Naive thymus-derived CD4-positive, alpha-beta T cell (primary cell): ENCODE data around the gene IL18BP. TPM values are rescaled to one million over a fixed set of nuclear protein-coding genes. Genes with fewer than 3 reads are reported as not detected.
A peak's percentile ranks its signal among the peaks of the same experiment; 100 is the strongest.

Experiments used
- ATAC-seq: fragments of 150-1000 bp; cut with Tn5 transposase; 2 replicates; pipeline ENCODE4 v1.10.0; 2021; ENCODE audit warnings: mild to moderate bottlenecking, moderate library complexity
- CTCF ChIA-PET: fragments of 350-600 bp; sonication (Branson Sonifier 250); formaldehyde crosslinking; loops from one replicate; lab custom pipeline; 2021; ENCODE audit warnings: antibody characterized with exemption; lab: Charles Lee
- POLR2A ChIA-PET: fragments of 350-600 bp; sonication (Branson Sonifier 250); formaldehyde crosslinking; loops from one replicate; lab custom pipeline; 2021; ENCODE audit warnings: antibody characterized with exemption, inconsistent platforms; lab: Charles Lee
- DNase-seq, 9 donors: peaks; one replicate each; pipeline versions ENCODE4 v3.0.0 to v3.0.0-alpha.2; 2020 to 2022; ENCODE audit warnings: mixed read lengths in 1 of 9
- H3K27ac ChIP-seq: one replicate; pipeline ENCODE4 v1.7.0; 2013; ENCODE audit warnings: mild to moderate bottlenecking, low read depth, low read length, moderate library complexity
- H3K27me3 ChIP-seq, 2 donors: one replicate each; pipeline ENCODE4 v1.7.0; 2013; ENCODE audit warnings: low read length in 2 of 2, mild to moderate bottlenecking in 2 of 2, moderate library complexity in 2 of 2; ENCODE audit not compliant: control insufficient read depth in 2 of 2, insufficient read depth in 2 of 2
- H3K36me3 ChIP-seq, 3 experiments: 1 replicate in 2 of 3; 2 replicates in 1 of 3; pipeline ENCODE4 v1.7.0; 2013; ENCODE audit warnings: low read length in 3 of 3, mild to moderate bottlenecking in 3 of 3, moderate library complexity in 1 of 3; ENCODE audit not compliant: insufficient read depth in 3 of 3, control insufficient read depth in 2 of 3
- H3K4me1 ChIP-seq, 2 donors: one replicate each; pipeline ENCODE4 v1.7.0; 2013; ENCODE audit warnings: low read length in 2 of 2, mild to moderate bottlenecking in 2 of 2, moderate library complexity in 1 of 2; ENCODE audit not compliant: control insufficient read depth in 2 of 2, insufficient read depth in 2 of 2
- H3K4me3 ChIP-seq: 2 replicates; pipeline ENCODE4 v1.7.0; 2013; ENCODE audit warnings: mild to moderate bottlenecking, low read length
- H3K9me3 ChIP-seq, 3 experiments: 1 replicate in 2 of 3; 2 replicates in 1 of 3; pipeline ENCODE4 v1.7.0; 2013; ENCODE audit warnings: low read length in 3 of 3; ENCODE audit not compliant: control insufficient read depth in 2 of 3
- H3K27ac Mint-ChIP-seq, 9 donors: one replicate each; pipeline ENCODE4 v1.8.0; 2020 to 2022; ENCODE audit warnings: mixed read lengths in 9 of 9, mild to moderate bottlenecking in 8 of 9, moderate library complexity in 5 of 9, inconsistent platforms in 2 of 9
- H3K27me3 Mint-ChIP-seq, 5 donors: one replicate each; pipeline ENCODE4 v1.8.0; 2021 to 2022; ENCODE audit warnings: mixed read lengths in 5 of 5, mild to moderate bottlenecking in 1 of 5
- H3K36me3 Mint-ChIP-seq, 5 donors: one replicate each; pipeline ENCODE4 v1.8.0; 2020 to 2022; ENCODE audit warnings: mixed read lengths in 5 of 5, mild to moderate bottlenecking in 3 of 5, inconsistent platforms in 1 of 5
- H3K4me1 Mint-ChIP-seq, 7 donors: one replicate each; pipeline ENCODE4 v1.8.0; 2020 to 2022; ENCODE audit warnings: mixed read lengths in 7 of 7, mild to moderate bottlenecking in 3 of 7, inconsistent platforms in 1 of 7
- H3K4me3 Mint-ChIP-seq, 10 donors: one replicate each; pipeline ENCODE4 v1.8.0; 2020 to 2022; ENCODE audit warnings: mild to moderate bottlenecking in 10 of 10, mixed read lengths in 10 of 10, moderate library complexity in 6 of 10, inconsistent platforms in 2 of 10
- H3K9me3 Mint-ChIP-seq, 11 donors: one replicate each; pipeline ENCODE4 v1.8.0; 2020 to 2022; ENCODE audit warnings: mixed read lengths in 11 of 11, mild to moderate bottlenecking in 4 of 11, inconsistent platforms in 1 of 11, moderate library complexity in 1 of 11
- intact Hi-C, 2 donors: fragments of 100-400 bp; cut with micrococcal nuclease; formaldehyde crosslinking; loops; one replicate each; pipeline ENCODE4 v1.15.1; 2023
- polyA plus RNA-seq, 2 donors: library from polyadenylated mRNA; unstranded; fragments of 300-500 nt; fragmentation: Illumina TruSeq; gene quantifications; one replicate each; pipeline ENCODE4 v1.2.3, GENCODE V29; 2021
- total RNA-seq, 6 experiments: library from RNA in 5 of 6; stranded (reverse) in 5 of 6; gene quantifications; 1 replicate in 5 of 6; 2 replicates in 1 of 6; pipeline ENCODE4 v1.2.3 and lab custom pipeline; 2021 to 2026

Gene IL18BP
- total and polyA plus RNA-seq, 7 experiments from 2014 or later = 14.4 to 30.2 (median 22.3) TPM

DNA sequence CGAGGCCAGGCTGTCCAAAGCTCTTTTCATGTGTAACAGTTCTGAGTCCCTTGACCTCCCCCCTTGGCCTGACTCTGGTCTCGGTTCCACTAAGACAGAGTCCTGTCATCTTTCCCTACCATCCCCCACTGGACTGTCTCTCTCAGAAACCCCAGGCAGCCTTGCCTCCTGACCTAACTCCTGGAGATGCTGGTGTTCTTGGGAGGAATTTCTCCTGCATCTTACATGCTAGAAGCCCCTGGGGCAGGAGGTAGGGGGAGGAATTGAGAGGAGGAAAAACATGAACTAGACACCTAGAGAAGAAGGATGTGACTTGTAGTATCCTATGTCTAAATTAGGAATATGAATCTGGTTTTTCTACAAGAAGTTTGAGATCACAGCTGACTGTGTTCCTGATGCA is 648 bp upstream of the IL18BP start:
- DNase-seq (no peak), ATAC-seq (no peak)
- Histone ChIP-seq H3K4me1 (peaks cover 14 to 19% of the 10 kb centered on the region in 2 donors), H3K36me3 (peaks cover 0 to 29% (median 0%) of the 10 kb centered on the region in 3 experiments), H3K4me3 (no peak overlapping the region), H3K9me3 (no peaks in the 10 kb centered on the region), H3K27me3 (no peaks in the 10 kb centered on the region), H3K27ac (peak overlapping the region; percentile 64)
- H3K36me3 Mint-ChIP-seq = peaks cover 3 to 19% (median 13%) of the 10 kb centered on the region in 5 donors
- H3K27me3 Mint-ChIP-seq = no peaks in the 10 kb centered on the region
- H3K9me3 Mint-ChIP-seq = no peaks in the 10 kb centered on the region
- intact Hi-C loops = no loop called here
- H3K27ac Mint-ChIP-seq = peak overlapping the region; percentile 93 to 99 (median 97)
- peaks cover 25 to 40% (median 36%) of the 10 kb centered on the region in 7 donors for H3K4me1 Mint-ChIP-seq
- POLR2A ChIA-PET = interaction anchor here (0.7 to 2.0 kb wide), 4 partner anchors 9 to 42 kb away, joined by 3 to 11 read pairs (median 6); no protein-coding TSS in a partner anchor
- CTCF ChIA-PET = interaction anchor here (0.6 to 1.5 kb wide), 5 partner anchors 17 to 278 kb away, joined by 3 to 7 read pairs (median 3); no protein-coding TSS in a partner anchor
- peak overlapping the region; percentile 88 to 99 (median 91) for H3K4me3 Mint-ChIP-seq

GRCh38 chr11:71999362-71999761 is 653 bp downstream of the IL18BP start:
- ChIA-PET POLR2A (interaction anchor here (0.6 to 2.0 kb wide), 5 partner anchors 9 to 40 kb away, joined by 3 to 11 read pairs (median 6); no protein-coding TSS in a partner anchor), CTCF (interaction anchor here (1.0 kb wide), 1 partner anchor 99 kb away, joined by 3 read pairs; no protein-coding TSS in a partner anchor)
- H3K4me1 Mint-ChIP-seq = peaks cover 22 to 40% (median 36%) of the 10 kb centered on the region in 7 donors
- H3K9me3 Mint-ChIP-seq = no peaks in the 10 kb centered on the region
- H3K4me3 Mint-ChIP-seq = peak overlapping the region; percentile 88 to 99 (median 91)
- H3K36me3 Mint-ChIP-seq = peaks cover 0 to 21% (median 9%) of the 10 kb centered on the region in 5 donors
- DNase-seq (no peak), ATAC-seq (no peak)
- Histone ChIP-seq H3K36me3 (peaks cover 0 to 42% (median 2%) of the 10 kb centered on the region in 3 experiments), H3K9me3 (no peaks in the 10 kb centered on the region), H3K4me1 (peaks cover 14 to 19% of the 10 kb centered on the region in 2 donors), H3K27ac (peak overlapping the region; percentile 64), H3K27me3 (no peaks in the 10 kb centered on the region), H3K4me3 (peak overlapping the region; percentile 68)
- H3K27me3 Mint-ChIP-seq = no peaks in the 10 kb centered on the region
- H3K27ac Mint-ChIP-seq = peak overlapping the region; percentile 93 to 99 (median 97)
- intact Hi-C loops = no loop called here

GRCh38 chr11:71999798-72000197 is 1.1 kb downstream of the IL18BP start:
- intact Hi-C loops = no loop called here
- Mint-ChIP-seq H3K36me3 (peaks cover 0 to 24% (median 5%) of the 10 kb centered on the region in 5 donors), H3K4me1 (peaks cover 22 to 39% (median 36%) of the 10 kb centered on the region in 7 donors), H3K9me3 (no peaks in the 10 kb centered on the region), H3K27me3 (no peaks in the 10 kb centered on the region), H3K4me3 (peak overlapping the region; percentile 88 to 99 (median 91)), H3K27ac (peak overlapping the region; percentile 93 to 99 (median 97))
- H3K4me3 ChIP-seq = peak overlapping the region; percentile 68
- H3K9me3 ChIP-seq = no peaks in the 10 kb centered on the region
- no peak for DNase-seq
- H3K27me3 ChIP-seq = no peaks in the 10 kb centered on the region
- H3K36me3 ChIP-seq = peaks cover 0 to 46% (median 6%) of the 10 kb centered on the region in 3 experiments
- H3K4me1 ChIP-seq = peaks cover 14 to 19% of the 10 kb centered on the region in 2 donors
- H3K27ac ChIP-seq = peak overlapping the region; percentile 64
- ChIA-PET CTCF (interaction anchor here (1.0 kb wide), 1 partner anchor 98 kb away, joined by 3 read pairs; no protein-coding TSS in a partner anchor), POLR2A (interaction anchor here (0.5 to 2.0 kb wide), 4 partner anchors 8 to 1788 kb away, joined by 3 to 8 read pairs (median 4); no protein-coding TSS in a partner anchor)
- no peak for ATAC-seq

DNA sequence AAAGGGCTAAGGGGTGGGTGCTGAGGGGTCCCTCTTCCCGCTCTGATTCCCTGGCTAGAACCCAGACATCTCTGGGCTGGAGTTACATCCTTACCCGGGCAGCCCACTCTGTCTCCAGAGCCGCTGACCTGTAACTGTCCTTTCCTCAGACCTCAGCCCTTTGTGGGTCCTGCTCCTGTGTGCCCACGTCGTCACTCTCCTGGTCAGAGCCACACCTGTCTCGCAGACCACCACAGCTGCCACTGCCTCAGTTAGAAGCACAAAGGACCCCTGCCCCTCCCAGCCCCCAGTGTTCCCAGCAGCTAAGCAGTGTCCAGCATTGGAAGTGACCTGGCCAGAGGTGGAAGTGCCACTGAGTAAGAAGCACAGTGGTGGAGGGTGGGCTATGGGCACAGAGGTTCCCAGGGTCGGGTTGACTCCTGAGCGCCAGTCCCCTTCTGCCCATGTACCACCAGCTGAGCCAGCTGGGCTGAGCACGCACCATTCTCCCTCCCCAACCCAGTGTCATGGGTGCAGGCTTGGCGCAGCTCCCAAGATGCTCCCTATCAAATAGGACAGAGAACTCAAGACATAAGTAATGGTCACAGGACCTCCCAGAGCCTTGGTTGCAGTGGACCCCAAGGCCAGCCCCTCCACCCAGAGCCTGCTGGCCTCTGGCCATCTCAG is 1.6 kb downstream of the IL18BP start:
- Mint-ChIP-seq H3K36me3 (peaks cover 0 to 27% (median 5%) of the 10 kb centered on the region in 5 donors), H3K4me3 (peak overlapping the region in 4 of 10 donors; percentile 89 to 99 (median 92)), H3K27me3 (no peaks in the 10 kb centered on the region), H3K4me1 (peaks cover 22 to 39% (median 36%) of the 10 kb centered on the region in 7 donors), H3K9me3 (no peaks in the 10 kb centered on the region), H3K27ac (peak overlapping the region in 7 of 9 donors; percentile 47 to 99 (median 79))
- Histone ChIP-seq H3K4me1 (peaks cover 14 to 19% of the 10 kb centered on the region in 2 donors), H3K27ac (no peak overlapping the region), H3K9me3 (no peaks in the 10 kb centered on the region), H3K4me3 (peak overlapping the region; percentile 68), H3K36me3 (peaks cover 0 to 51% (median 12%) of the 10 kb centered on the region in 3 experiments), H3K27me3 (no peaks in the 10 kb centered on the region)
- DNase-seq = no peak
- POLR2A ChIA-PET = interaction anchor here (0.5 to 2.0 kb wide), 3 partner anchors 10 to 1789 kb away, joined by 3 to 6 read pairs (median 3); no protein-coding TSS in a partner anchor
- ATAC-seq = no peak
- CTCF ChIA-PET = interaction anchor here (1.0 kb wide), 1 partner anchor 98 kb away, joined by 3 read pairs; no protein-coding TSS in a partner anchor
- intact Hi-C loops = no loop called here

GRCh38 chr11:72001285-72001684 is 2.6 kb downstream of the IL18BP start:
- Mint-ChIP-seq H3K9me3 (no peaks in the 10 kb centered on the region), H3K36me3 (peaks cover 5 to 34% (median 9%) of the 10 kb centered on the region in 5 donors), H3K4me1 (peaks cover 22 to 40% (median 36%) of the 10 kb centered on the region in 7 donors), H3K27ac (peak overlapping the region in 6 of 9 donors; percentile 7 to 89 (median 66)), H3K27me3 (no peaks in the 10 kb centered on the region), H3K4me3 (peak overlapping the region in 2 of 10 donors; percentile 4 to 11)
- intact Hi-C loops = no loop called here
- POLR2A ChIA-PET = interaction anchor here (0.5 to 2.0 kb wide), 3 partner anchors 11 to 100 kb away, joined by 3 to 6 read pairs (median 3); no protein-coding TSS in a partner anchor
- Histone ChIP-seq H3K27me3 (no peaks in the 10 kb centered on the region), H3K27ac (no peak overlapping the region), H3K36me3 (peaks cover 4 to 61% (median 16%) of the 10 kb centered on the region in 3 experiments), H3K4me1 (peaks cover 14 to 19% of the 10 kb centered on the region in 2 donors), H3K4me3 (no peak overlapping the region), H3K9me3 (no peaks in the 10 kb centered on the region)
- CTCF ChIA-PET = no interaction called here
- DNase-seq (no peak), ATAC-seq (no peak)

- Histone ChIP-seq H3K9me3 (no peaks in the 10 kb centered on the region), H3K27me3 (no peaks in the 10 kb centered on the region), H3K4me3 (no peak overlapping the region), H3K27ac (no peak overlapping the region), H3K4me1 (peaks cover 14 to 19% of the 10 kb centered on the region in 2 donors), H3K36me3 (peaks cover 7 to 68% (median 23%) of the 10 kb centered on the region in 3 experiments)
- POLR2A ChIA-PET = interaction anchor here (0.5 to 1.5 kb wide), 2 partner anchors 13 to 100 kb away, joined by 3 read pairs; no protein-coding TSS in a partner anchor
- peak overlapping the region; percentile 3 to 89 (median 63) for H3K27ac Mint-ChIP-seq
- CTCF ChIA-PET = interaction anchor here (0.8 kb wide), 1 partner anchor 23 kb away, joined by 3 read pairs; no protein-coding TSS in a partner anchor
- peaks cover 7 to 35% (median 12%) of the 10 kb centered on the region in 5 donors for H3K36me3 Mint-ChIP-seq
- no peak for ATAC-seq
- peak overlapping the region in 3 of 10 donors; percentile 10 to 32 (median 17) for H3K4me3 Mint-ChIP-seq
- intact Hi-C loops = no loop called here
- no peak for DNase-seq
- no peaks in the 10 kb centered on the region for H3K27me3 Mint-ChIP-seq
- H3K9me3 Mint-ChIP-seq = no peaks in the 10 kb centered on the region
- H3K4me1 Mint-ChIP-seq = peaks cover 22 to 39% (median 35%) of the 10 kb centered on the region in 7 donors
Observed at GRCh38 chr11:72001834-72002591, 3.3 kb downstream of the IL18BP start.
